K562 (cell line): ENCODE results near the gene MAST1. TPM values are rescaled to one million over a fixed set of nuclear protein-coding genes. Genes with fewer than 3 reads are reported as not detected.

ENCODE experiments used
- FOS ChIP-seq: IDR thresholded peaks from 3 replicates; pipeline ENCODE4 v1.6.1; 2011; ENCODE audit not compliant: insufficient read length; ENCODE audit errors: extremely low read depth
- MAFK ChIP-seq: IDR thresholded peaks from 2 replicates; pipeline ENCODE4 v1.6.1; 2011; ENCODE audit warnings: low read length, improper control_type of control experiment
- SRF ChIP-seq, 2 experiments: fragments of 250-450, 450-650 bp in 1 of 2; sonication (Bioruptor Pico) in 1 of 2; sonication (generic) in 1 of 2; formaldehyde crosslinking; IDR thresholded peaks; 2 replicates each; pipeline versions ENCODE4 v1.5.0 to v1.5.1; 2020 to 2022; ENCODE audit warnings: mild to moderate bottlenecking in 1 of 2, missing genetic modification reagents in 1 of 2
- TAF7 ChIP-seq: fragments of 450-650 bp; IDR thresholded peaks from 2 replicates; pipeline ENCODE4 v1.6.1; 2016; ENCODE audit warnings: missing genetic modification characterization, missing compliant biosample characterization
- ZBED1 ChIP-seq: IDR thresholded peaks from 2 replicates; pipeline ENCODE4 v1.6.1; 2014
- ZNF184 ChIP-seq: sonication (generic); formaldehyde crosslinking; IDR thresholded peaks from 2 replicates; pipeline ENCODE4 v1.5.0; 2020; ENCODE audit warnings: missing genetic modification reagents
- ZNF764 ChIP-seq: fragments of 250-450 bp; sonication (Bioruptor Pico); IDR thresholded peaks from 2 replicates; pipeline ENCODE4 v1.4.0; 2020; ENCODE audit warnings: low read depth, mild to moderate bottlenecking, moderate library complexity
- polyA plus RNA-seq, 8 experiments: library from polyadenylated mRNA; depleted of rRNA in 4 of 8; stranded (reverse) in 5 of 8; unstranded in 3 of 8; fragments of >200 nt; fragmentation: Nextera tagmentation in 2 of 8; fragmentation: Illumina TruSeq in 1 of 8; extraction: Ambion mirVana in 2 of 8; extraction: Trizol in 1 of 8; gene quantifications; 2 replicates each; pipeline versions ENCODE4 v1.2.1 to v1.2.3, GENCODE V29; 2011 to 2014; ENCODE audit warnings: inconsistent platforms in 1 of 8, missing spikeins in 1 of 8
- total RNA-seq, 7 experiments: library from RNA; depleted of rRNA in 6 of 7; stranded (reverse); fragments of >200 nt in 6 of 7; fragmentation: Illumina TruSeq in 2 of 7; extraction: Trizol in 2 of 7; gene quantifications; 2 replicates each; pipeline versions ENCODE4 v1.2.1 to v1.2.3, GENCODE V29; 2011 to 2021; ENCODE audit warnings: low replicate concordance in 1 of 7
- TF ChIP-seq, protein P1 (sequence below): fragments of 250-450 bp; sonication (Bioruptor Pico); IDR thresholded peaks from 2 replicates; pipeline ENCODE4 v1.9.0; 2021; ENCODE audit warnings: mild to moderate bottlenecking, inconsistent platforms
- TF ChIP-seq, protein P2 (sequence below), 2 experiments: fragments of 450-650 bp in 1 of 2; sonication (generic) in 1 of 2; formaldehyde crosslinking in 1 of 2; IDR thresholded peaks; 2 replicates each; pipeline versions ENCODE4 v1.7.1 to v1.9.0; 2016 to 2022; ENCODE audit warnings: inconsistent platforms in 1 of 2, mild to moderate bottlenecking in 1 of 2, missing genetic modification reagents in 1 of 2

Gene MAST1
- total and polyA plus RNA-seq, 9 of the 15 experiments (the other 6 are each of a cell fraction or from before 2014, with no cell fraction given): 0.48 to 10.3 (median 3.9) TPM

DNA sequence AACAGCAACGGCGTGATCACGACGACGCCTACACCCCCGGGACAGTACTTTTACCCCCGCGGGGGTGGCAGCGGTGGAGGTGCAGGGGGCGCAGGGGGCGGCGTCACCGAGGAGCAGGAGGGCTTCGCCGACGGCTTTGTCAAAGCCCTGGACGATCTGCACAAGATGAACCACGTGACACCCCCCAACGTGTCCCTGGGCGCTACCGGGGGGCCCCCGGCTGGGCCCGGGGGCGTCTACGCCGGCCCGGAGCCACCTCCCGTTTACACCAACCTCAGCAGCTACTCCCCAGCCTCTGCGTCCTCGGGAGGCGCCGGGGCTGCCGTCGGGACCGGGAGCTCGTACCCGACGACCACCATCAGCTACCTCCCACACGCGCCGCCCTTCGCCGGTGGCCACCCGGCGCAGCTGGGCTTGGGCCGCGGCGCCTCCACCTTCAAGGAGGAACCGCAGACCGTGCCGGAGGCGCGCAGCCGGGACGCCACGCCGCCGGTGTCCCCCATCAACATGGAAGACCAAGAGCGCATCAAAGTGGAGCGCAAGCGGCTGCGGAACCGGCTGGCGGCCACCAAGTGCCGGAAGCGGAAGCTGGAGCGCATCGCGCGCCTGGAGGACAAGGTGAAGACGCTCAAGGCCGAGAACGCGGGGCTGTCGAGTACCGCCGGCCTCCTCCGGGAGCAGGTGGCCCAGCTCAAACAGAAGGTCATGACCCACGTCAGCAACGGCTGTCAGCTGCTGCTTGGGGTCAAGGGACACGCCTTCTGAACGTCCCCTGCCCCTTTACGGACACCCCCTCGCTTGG, 46.1 kb upstream of the MAST1 start (continued):
- TF ChIP-seq SRF (CRISPR knock-in tag; IDR thresholded peaks at IDR 0.05) (peak in 1 of 2 experiments; percentile 68; a peak in 1 of 4 replicates), FOS (no peak), MAFK (no peak), ZBED1 (no peak), ZNF184 (no peak), TAF7 (no peak), ZNF764 (CRISPR knock-in tag) (no peak)
- TF ChIP-seq, protein P1, sequence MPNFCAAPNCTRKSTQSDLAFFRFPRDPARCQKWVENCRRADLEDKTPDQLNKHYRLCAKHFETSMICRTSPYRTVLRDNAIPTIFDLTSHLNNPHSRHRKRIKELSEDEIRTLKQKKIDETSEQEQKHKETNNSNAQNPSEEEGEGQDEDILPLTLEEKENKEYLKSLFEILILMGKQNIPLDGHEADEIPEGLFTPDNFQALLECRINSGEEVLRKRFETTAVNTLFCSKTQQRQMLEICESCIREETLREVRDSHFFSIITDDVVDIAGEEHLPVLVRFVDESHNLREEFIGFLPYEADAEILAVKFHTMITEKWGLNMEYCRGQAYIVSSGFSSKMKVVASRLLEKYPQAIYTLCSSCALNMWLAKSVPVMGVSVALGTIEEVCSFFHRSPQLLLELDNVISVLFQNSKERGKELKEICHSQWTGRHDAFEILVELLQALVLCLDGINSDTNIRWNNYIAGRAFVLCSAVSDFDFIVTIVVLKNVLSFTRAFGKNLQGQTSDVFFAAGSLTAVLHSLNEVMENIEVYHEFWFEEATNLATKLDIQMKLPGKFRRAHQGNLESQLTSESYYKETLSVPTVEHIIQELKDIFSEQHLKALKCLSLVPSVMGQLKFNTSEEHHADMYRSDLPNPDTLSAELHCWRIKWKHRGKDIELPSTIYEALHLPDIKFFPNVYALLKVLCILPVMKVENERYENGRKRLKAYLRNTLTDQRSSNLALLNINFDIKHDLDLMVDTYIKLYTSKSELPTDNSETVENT: no peak
- TF ChIP-seq, protein P2, sequence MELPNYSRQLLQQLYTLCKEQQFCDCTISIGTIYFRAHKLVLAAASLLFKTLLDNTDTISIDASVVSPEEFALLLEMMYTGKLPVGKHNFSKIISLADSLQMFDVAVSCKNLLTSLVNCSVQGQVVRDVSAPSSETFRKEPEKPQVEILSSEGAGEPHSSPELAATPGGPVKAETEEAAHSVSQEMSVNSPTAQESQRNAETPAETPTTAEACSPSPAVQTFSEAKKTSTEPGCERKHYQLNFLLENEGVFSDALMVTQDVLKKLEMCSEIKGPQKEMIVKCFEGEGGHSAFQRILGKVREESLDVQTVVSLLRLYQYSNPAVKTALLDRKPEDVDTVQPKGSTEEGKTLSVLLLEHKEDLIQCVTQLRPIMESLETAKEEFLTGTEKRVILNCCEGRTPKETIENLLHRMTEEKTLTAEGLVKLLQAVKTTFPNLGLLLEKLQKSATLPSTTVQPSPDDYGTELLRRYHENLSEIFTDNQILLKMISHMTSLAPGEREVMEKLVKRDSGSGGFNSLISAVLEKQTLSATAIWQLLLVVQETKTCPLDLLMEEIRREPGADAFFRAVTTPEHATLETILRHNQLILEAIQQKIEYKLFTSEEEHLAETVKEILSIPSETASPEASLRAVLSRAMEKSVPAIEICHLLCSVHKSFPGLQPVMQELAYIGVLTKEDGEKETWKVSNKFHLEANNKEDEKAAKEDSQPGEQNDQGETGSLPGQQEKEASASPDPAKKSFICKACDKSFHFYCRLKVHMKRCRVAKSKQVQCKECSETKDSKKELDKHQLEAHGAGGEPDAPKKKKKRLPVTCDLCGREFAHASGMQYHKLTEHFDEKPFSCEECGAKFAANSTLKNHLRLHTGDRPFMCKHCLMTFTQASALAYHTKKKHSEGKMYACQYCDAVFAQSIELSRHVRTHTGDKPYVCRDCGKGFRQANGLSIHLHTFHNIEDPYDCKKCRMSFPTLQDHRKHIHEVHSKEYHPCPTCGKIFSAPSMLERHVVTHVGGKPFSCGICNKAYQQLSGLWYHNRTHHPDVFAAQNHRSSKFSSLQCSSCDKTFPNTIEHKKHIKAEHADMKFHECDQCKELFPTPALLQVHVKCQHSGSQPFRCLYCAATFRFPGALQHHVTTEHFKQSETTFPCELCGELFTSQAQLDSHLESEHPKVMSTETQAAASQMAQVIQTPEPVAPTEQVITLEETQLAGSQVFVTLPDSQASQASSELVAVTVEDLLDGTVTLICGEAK (IDR thresholded peaks at IDR 0.05): peak; percentile 86
- TF ChIP-seq, protein P2 (CRISPR knock-in tag; IDR thresholded peaks at IDR 0.05): no peak
